ENCODE measurements around the gene C22orf39.

The C22orf39 gene

DNA sequence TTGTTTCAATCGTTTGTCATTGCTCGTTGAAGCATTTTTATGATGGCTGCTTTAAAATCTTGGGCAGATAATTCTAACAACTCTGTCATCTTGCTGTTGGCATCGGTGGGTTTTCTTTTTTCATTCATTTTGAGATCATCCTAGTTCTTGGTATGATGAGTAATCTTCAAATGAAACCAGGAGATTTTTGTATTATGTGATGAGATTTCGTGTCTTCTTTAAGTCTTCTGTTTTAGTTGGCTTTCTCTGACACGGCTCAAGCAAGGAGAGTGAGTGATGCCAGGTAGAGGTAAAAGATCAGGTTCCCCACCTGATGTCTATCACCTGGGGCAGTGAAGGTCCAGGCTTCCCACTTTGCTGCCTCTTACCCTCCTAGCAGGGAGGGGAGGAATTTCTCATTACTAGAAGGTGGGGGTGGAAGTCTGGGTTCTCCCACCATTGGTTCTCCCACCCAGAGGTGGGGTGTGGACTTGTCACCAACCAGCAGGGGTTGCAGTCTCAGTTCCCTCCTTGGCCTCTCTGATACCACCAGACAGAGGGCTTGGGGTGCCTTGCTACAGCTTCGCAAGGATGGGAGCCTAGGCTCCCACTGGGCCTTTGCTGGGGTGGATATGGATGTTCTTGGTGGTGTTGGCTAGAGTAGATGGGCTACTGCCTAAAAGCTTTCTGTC, 45.1 kb upstream of the C22orf39 start:
- no peak for TF ChIP-seq CTCF (IDR thresholded peaks at IDR 0.05; ENCODE audit: insufficient read depth, low read depth, low read length, missing control alignments)
- DNase-seq (ENCODE audit: low read depth), result no peak
- no peak overlapping the region for H3K4me3 ChIP-seq (ENCODE audit: low read depth, low read length)

GRCh38 chr22:19490628-19491230, 43.2 kb upstream of the C22orf39 start:
- H3K4me3 ChIP-seq (ENCODE audit: low read depth, low read length), result no peak overlapping the region
- no peak for DNase-seq (ENCODE audit: low read depth)
- TF ChIP-seq CTCF (IDR thresholded peaks at IDR 0.05; ENCODE audit: insufficient read depth, low read depth, low read length, missing control alignments), result no peak

GRCh38 chr22:19488884-19489843, 41.7 kb upstream of the C22orf39 start:
- H3K4me3 ChIP-seq (ENCODE audit: low read depth, low read length), result no peak overlapping the region
- no peak for TF ChIP-seq CTCF (IDR thresholded peaks at IDR 0.05; ENCODE audit: insufficient read depth, low read depth, low read length, missing control alignments)
- no peak for DNase-seq (ENCODE audit: low read depth)

- H3K4me3 ChIP-seq (ENCODE audit: low read depth, low read length), result no peak overlapping the region
- no peak for DNase-seq (ENCODE audit: low read depth)
- no peak for TF ChIP-seq CTCF (IDR thresholded peaks at IDR 0.05; ENCODE audit: insufficient read depth, low read depth, low read length, missing control alignments)
These were observed 40.8 kb upstream of the C22orf39 start for GRCh38 chr22:19488285-19488684.

DNA sequence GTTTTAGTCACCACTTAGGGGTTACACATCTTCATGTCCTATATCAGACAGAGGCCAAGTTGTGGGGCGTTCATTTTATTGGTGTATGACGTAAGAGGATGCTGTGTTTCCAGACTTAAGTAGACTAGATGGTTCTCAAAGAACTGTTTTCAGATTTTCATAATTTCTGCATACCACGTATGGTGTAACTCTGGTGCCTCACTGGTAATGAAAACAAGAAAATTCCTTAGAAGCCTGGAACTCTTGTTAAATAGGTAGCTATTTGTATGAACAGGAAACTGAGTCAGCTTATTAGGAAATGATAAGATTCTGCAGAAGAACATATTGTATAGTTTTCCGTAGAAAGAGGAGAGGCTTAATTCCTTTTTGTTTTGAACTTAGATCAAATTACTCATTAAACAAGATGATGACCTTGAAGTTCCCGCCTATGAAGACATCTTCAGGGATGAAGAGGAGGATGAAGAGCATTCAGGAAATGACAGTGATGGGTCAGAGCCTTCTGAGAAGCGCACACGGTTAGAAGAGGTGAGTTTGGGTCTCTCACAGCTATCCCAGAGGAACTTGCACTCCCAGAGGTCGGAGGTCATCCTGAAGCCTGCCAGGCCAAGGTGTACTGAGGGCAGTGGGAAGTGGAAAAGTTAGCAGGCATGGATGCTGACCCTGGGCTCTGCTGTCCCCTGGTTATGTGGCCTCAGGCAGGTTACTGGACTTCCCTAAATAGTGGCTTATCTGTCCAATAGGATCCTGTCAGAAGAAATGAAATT, 36.2 kb upstream of the C22orf39 start:
- no peak for TF ChIP-seq CTCF (IDR thresholded peaks at IDR 0.05; ENCODE audit: insufficient read depth, low read depth, low read length, missing control alignments)
- H3K4me3 ChIP-seq (ENCODE audit: low read depth, low read length), result no peak overlapping the region
- DNase-seq (ENCODE audit: low read depth), result no peak

DNA sequence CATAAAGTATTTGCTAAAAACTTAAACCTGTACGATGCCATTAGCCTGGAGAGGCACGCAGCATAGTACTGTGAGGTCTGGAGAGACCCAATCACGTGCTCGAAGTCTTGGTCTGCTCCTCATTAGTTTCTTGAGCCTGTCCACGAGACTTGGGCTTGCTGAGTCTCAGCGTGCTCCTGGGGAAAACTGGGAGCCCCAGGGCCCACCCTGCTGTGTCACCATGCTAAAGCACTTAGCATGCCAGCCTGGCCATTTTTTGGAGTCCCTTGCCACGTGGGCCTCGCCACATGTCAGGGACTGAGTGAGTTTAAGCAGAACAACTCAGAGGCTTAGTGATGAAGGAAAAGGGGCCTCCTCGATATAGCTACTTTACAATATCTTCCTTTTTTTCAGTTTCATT, 34.8 kb upstream of the C22orf39 start:
- TF ChIP-seq CTCF (IDR thresholded peaks at IDR 0.05; ENCODE audit: insufficient read depth, low read depth, low read length, missing control alignments), result no peak
- no peak for DNase-seq (ENCODE audit: low read depth)

More for the DNA sequence above, 34.8 kb upstream of the C22orf39 start:
- no peak overlapping the region for H3K4me3 ChIP-seq (ENCODE audit: low read depth, low read length)

Data from GM12865 (cell line).